IPS-18c (cell line): ENCODE measurements around the gene TRABD2B.

Experiments used
- H3K4me3 ChIP-seq: 2 replicates; pipeline ENCODE4 v1.7.0; 2013; ENCODE audit warnings: low read depth, mild to moderate bottlenecking, low read length, moderate library complexity; ENCODE audit not compliant: insufficient read depth
- H3K9me3 ChIP-seq: one replicate; pipeline ENCODE4 v1.6.1; 2013; ENCODE audit warnings: mild to moderate bottlenecking, low read length, moderate library complexity; ENCODE audit not compliant: control insufficient read depth, insufficient read depth

Gene TRABD2B

DNA sequence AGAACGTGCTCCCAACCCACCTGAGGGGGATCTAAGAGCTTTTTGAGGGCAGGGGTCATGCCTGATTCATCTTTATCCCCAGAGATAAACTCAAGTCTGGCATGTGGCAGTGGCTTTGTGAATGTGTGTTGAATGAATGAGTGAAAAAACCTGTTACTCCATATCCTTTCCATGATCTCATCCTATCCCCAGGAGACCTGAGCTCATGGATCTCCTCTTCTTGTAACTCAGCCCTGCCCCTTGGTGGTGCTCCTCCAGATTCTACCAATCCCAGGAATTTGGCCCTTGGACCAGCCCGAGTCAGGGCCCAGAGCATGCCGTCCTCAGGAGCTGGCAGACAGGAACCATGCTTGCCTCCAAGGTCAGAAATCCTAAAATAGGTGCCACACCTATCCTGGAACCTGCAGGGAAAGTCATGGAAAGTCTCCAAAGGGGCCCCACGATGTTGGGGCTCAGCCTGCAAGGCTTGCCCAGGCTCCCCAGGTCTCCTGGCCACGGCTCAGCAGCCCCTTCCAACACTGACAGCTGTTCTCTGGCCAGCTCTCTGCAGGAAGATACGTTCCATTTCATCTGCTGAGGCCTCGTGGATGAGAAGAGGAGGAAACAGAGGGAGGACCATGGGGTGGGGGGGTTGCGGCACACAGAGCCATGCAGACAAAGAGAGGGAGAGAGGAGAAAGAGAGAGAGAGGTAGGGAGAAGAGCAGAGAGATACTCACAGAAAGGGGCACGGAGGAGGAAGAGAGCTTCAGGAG, 214.6 kb downstream of the TRABD2B start:
- Histone ChIP-seq H3K4me3 (no peak overlapping the region), H3K9me3 (no peaks in the 10 kb centered on the region)

DNA sequence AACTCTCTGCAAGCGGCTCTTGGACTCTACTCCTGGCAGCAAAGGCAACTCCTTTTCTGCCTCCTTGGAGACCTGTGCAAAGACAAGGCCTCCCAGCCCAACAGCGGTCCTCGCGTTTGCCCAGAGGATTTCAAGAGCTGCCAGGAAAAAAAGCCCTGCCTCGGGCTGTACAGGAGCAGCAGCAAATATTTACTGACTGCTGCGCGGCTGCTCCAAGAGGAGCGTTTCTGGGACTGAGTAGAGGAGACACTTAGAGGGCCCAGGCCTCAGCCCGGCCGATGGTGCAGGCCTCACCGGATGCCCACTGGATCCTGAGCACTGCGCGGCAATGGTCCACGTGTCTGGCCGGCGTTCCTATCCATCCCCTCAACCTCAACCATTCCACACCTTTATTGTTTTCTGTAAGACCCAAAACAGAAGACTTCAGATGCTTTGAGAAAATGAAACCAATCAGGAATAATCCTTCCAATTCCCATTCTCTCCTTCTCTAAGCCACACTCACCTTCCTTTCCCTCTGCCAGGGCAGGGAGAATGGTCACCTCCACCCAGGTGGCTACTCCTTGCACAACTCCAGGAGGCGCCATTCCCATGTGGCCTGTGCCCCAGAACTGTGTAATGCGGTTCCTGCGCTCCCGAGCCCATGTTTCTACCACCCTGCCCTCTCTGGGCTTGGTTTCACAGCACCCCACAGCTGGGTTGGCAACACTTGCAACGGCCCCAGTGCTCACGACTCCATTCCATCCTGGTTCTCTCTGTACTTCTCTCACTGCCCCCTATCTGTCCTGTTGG, 215.8 kb downstream of the TRABD2B start:
- H3K4me3 ChIP-seq, result no peak overlapping the region
- no peaks in the 10 kb centered on the region for H3K9me3 ChIP-seq

DNA sequence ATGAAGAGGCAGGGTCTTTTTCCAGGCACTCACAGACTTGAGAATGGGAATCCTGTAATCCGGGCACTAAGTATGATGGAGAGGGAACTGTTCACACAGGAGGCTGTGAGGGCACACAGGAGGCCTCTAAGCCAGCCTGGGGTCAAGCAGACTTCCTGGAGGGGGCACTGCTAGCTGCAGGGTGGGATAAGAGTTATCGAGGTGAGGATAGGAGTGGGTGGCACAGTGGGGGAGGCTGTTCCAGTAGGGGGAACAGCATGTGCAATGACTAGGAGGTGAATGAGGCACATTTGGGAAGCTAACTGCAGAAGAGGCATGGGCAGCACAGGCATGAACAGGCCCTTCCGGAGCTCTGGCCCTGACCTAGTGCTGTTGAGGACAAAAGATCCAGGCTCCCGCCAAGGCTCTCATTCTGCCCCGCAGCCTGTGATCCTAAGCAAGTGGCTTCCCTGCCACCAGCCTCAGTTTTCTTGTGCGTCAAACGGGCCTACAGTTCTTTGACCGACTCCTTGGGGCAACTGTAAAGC, 216.7 kb downstream of the TRABD2B start:
- Histone ChIP-seq H3K4me3 (no peak overlapping the region), H3K9me3 (no peaks in the 10 kb centered on the region)

DNA sequence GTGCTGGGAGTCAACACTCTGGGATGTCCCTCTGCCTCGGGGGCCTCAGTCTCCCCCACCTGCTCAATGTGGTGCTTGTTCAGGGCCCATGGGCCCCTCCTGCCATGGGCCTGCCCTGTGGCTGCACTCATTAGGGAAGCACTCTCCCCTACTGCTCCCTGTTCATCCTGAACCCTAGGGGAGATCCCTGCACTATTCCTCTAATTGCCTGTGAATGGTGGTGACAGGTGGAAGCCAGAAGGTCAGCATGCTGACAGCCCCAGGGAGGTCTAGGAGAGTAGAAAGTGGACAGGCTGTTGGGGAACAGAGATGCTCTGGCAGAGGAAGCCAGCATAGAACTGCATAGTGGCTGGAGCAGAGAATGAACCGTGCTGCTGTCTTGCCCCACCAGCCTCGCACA, 217.6 kb downstream of the TRABD2B start:
- Histone ChIP-seq H3K4me3 (no peak overlapping the region), H3K9me3 (no peaks in the 10 kb centered on the region)

DNA sequence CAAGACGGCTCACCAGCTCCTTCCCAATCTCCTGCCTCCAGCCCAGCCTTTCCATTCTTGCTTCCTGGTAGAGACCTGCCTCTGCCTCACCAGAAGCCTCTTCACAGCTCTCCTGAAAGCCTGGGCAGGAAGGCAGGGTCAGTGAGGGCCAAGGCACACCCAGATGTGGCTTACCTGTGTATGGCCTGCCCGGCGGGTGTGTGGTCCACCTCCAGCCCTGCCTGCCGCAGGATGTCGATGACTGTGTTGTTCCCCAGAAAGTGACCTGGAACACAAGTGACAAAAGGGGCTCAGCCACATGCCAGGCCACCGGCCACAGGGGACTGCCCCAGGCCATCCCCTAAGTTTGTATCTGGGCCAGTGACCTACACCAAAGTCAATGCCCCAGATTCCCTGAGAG, 218.9 kb downstream of the TRABD2B start:
- no peaks in the 10 kb centered on the region for H3K9me3 ChIP-seq

DNA sequence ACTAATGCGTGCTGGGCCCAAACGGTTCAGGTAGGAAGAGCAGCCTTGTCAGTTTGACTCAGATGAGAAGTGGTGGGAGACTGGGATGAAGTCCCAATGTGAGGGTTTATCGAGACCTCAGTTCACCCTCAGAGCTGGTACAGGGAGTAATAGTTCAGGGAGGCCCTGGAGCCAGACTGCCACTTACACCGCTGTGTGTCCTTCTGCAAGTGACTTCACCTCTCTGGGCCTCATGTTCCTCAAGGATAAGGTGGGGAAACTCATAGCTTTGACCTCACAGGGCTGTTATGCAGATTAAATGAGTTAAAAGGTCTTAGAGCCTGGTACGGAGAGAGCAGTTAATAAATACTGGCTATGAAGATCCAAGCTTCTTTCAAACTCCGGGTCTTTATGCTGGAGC, 219.9 kb downstream of the TRABD2B start:
- Histone ChIP-seq H3K9me3 (no peaks in the 10 kb centered on the region), H3K4me3 (no peak overlapping the region)

More for the DNA sequence above, 218.9 kb downstream of the TRABD2B start:
- no peak overlapping the region for H3K4me3 ChIP-seq

DNA sequence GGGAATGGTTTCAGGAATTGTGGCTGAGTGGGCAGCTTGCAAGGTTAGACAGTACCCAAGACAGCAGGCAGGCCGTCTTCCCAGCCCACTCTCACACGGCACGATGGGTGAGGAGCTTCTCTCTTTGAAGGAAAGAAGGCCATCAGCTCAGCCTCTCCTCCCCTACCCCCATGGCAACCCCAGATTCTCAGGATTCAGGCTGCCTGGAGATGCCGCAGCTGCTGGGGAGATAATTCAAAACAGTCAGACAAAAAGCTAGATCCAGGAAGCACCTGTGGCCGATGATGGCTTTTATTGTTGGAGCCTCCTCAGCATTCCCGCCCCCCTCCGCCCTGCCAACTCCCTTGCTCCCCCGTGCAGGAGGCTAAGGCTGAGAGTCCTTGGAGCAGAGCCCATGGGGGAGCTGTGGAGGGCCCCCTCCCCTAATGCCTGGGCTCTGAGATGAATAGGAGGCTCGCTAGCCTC, 220.5 kb downstream of the TRABD2B start:
- Histone ChIP-seq H3K4me3 (no peak overlapping the region), H3K9me3 (no peaks in the 10 kb centered on the region)

DNA sequence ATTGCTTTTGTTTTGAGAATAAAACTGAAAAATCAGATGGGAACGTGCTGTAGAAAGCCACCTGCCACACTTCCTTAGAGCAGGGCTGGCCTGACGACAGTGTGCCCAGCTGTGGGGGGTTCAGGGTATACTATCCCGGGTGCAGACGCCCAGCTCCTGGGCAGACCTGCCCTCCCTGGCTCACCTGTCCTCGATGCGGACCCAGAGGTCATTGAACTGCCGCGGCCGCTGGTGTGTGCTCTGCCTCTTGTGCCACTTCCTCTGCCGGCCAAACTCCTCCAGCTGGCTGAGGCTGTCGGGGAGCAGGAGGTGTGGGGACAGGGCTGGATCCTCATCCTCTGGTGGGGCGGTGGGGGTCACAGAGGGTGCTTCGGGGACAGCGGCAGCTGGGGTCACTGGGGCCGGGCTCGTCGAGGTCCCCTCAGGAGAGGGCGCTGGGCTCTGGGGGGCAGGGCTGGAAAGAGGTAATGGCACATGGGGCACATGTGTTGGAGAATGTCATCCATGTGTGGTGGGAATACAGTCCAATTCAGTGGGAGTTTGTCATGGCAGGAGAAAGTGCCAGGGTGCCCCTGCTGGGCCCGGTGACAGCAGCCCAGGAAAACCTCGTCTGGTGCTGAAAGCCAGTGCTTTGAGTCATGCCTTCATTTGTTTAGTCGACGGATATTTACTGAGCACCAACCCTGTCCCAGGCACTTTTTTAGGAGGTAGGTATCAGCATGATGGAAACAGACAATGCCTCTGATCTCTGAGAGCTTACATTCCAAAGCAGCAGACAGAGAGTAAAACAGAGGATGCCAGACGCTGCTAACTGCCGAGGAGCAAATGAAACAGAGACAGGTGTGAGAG, 222.0 kb downstream of the TRABD2B start:
- no peaks in the 10 kb centered on the region for H3K9me3 ChIP-seq
- H3K4me3 ChIP-seq, result no peak overlapping the region

DNA sequence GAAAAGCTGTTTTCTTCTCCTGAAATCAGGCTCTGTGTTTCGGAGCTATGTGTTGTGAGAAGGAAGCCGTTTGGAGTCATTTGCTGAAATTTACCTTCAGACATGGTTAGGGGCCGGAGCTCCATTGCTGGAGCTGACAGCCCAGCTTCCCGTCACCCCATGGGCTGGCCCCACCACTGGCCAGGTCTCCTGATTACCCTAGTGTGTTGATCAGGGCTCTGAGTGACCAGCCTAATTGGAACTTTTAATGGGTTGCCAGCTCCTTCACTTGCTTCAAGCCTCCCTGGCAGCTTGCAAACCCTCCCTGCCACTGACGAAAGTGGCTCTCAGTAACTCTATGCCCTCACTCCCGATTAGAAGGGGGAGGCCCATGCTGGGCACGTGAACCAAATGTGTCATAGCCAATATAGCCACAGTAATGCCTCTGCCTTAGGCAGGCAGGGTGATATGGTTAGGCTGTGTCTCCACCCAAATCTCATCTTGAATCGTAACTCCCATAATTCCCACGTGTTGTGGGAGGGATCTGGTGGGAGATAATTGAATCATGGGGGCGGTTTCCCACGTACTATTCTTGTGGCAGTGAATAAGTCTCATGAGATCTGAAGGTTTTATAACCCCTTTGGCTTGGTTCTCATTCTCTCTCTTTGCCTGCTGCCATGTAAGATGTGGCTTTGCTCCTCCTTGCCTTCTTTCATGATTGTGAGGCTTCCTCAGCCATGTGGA, 224.1 kb downstream of the TRABD2B start:
- Histone ChIP-seq H3K4me3 (no peak overlapping the region), H3K9me3 (no peaks in the 10 kb centered on the region)

DNA sequence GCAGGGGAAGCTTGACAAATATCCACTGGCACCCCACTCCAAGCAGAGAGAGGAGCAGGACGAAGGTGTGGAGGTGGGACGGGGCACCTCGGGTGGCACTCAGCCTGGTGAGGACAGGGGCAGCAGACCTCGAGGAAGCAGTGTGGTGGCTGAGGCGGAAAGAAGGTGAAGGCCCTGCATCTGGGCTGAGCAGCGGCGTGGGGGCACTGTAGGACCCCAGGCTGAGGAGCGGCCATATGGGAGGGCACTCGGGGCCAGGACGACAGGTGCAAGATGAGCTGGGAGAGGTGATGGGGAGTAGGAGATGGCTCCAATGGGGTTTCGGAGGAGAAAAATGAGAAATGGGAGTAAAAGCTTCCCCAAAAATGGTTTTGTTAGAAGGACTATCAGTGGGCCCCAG, 224.9 kb downstream of the TRABD2B start:
- H3K4me3 ChIP-seq, result no peak overlapping the region
- H3K9me3 ChIP-seq, result no peaks in the 10 kb centered on the region

DNA sequence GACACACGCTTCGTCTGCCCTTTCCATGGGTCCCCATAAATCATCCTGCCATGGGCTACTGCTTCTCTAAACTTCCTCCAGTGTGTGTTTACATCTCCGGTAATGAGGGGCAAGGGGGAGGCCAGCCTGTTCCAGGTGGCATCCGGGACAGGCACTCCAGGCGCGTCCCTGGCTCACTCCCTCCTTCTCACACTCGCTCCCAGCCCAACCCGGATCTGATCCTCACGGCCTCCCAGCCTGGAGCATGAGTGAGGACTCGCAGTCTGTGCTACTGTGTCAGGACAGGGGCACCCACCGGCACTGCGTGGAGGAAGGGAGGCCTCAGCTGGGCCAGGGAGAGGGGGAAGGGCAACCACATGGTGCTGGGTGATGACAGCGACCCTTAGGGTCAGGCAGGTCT, 225.4 kb downstream of the TRABD2B start:
- Histone ChIP-seq H3K9me3 (no peaks in the 10 kb centered on the region), H3K4me3 (no peak overlapping the region)

DNA sequence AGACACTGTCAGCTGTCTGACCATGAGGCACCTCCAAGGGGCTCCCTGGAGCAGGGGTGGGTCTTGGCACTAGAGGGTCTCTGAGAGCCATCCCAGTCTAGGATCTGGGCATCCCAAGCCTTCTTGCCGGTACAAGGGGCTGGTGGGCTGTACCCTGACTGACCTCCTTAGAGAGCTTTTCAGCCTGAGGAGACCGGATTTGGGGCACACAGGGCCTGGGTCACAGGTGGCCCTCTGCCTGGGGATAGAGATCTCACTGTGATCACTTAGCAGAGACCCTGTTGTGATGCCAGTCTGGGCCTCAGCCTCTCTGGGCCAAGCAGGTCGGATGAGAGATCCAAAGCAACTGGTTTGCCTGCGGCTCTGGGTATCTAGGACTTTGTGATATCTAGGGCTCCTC, 227.2 kb downstream of the TRABD2B start:
- H3K4me3 ChIP-seq, result no peak overlapping the region
- H3K9me3 ChIP-seq, result no peaks in the 10 kb centered on the region

DNA sequence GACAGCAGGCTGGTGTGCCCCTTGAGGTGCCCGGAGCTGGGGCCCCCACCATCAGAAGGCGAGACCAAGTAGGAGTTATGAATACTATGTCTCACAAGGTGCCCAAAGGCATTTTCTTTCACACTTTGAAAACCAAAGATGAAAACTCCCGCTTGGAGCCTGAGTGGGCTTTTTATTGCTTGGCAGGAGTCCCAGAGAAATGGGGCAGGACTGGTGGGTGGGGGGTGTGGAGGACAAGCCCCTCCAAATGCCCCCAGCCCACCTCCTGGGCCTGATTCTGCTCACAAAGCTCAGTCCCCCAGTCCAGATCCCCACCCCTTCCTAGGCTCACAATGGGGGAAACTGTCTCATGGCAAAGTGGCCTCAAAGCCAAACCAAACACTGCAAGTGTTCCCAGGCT, 227.9 kb downstream of the TRABD2B start:
- H3K4me3 ChIP-seq, result no peak overlapping the region
- no peaks in the 10 kb centered on the region for H3K9me3 ChIP-seq

DNA sequence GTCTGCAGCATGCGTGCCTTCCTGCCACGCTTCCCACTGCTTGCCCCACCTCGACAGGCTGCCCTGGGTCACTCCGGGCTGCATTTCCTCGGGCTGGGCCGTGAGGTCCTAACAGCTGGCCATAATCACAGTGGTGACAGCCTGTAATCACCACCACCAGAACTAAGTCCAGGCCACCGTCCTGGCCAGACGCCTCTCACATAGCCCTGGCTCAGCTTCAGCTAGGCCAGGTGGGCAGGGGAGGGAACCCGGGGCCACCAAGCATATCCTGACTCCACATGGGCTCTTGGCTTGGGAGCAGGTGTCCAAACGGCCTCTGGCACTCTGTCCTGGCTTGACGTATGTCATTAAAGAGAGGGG, 229.5 kb downstream of the TRABD2B start:
- no peak overlapping the region for H3K4me3 ChIP-seq
- H3K9me3 ChIP-seq, result no peaks in the 10 kb centered on the region

DNA sequence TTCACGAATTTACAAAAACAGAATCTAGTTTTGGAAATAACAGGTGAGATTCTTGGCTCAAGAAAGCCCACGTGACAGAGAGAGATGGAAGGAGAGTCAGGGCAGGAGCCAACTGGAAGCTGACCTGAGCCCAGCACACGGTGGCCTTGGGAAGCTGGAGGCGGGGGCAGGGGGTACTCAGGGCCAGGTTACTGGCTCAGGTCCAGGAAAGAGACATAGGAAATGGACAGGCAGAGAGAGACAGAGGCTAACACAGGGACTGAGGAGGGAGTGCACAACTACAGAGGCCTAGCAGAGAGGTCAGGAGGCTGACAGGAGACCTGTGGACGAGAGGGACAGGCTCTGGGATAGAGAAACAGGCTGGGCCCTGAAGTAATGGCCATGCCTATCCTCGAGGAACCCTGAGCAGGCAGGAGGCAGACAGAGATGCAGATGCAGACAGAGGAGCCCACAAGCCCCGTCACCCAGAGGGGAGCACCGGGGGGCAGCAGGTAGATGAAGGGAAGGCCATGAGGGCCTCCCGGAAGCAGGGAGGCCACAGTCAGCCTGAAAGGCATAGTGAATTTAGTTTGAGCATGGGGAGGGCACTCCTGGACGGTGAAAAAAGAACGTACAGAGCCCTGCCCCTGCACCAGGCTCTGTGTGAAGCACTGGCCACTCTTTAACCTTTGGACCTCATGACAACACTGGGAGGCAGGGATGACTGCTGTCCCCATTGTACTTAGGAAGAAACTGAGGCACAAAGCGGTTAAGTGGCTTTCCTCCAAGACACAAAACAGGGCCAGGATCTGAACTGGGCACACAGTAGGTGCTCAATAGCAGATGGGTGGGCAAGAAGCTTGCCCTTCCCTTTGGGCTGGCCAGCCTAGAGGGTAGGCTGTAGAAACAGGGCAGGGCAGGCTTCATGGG, 230.1 kb downstream of the TRABD2B start:
- H3K9me3 ChIP-seq, result no peaks in the 10 kb centered on the region
- H3K4me3 ChIP-seq, result no peak overlapping the region
